Gastrocnemius medialis (tissue), 4 donors: ENCODE results near the gene KLK7.

Experiments used
- CTCF ChIP-seq, 5 experiments: fragments of 450-650 bp in 3 of 5; fragments of 200-600 bp in 2 of 5; sonication (generic) in 2 of 5; IDR thresholded peaks in 4 of 5; conservative IDR thresholded peaks in 1 of 5; 1 replicate in 4 of 5; 2 replicates in 1 of 5; pipeline ENCODE4 v1.5.1; 2016 to 2019; ENCODE audit warnings: antibody characterized with exemption in 5 of 5, mild to moderate bottlenecking in 3 of 5, moderate library complexity in 3 of 5
- POLR2A ChIP-seq, 2 donors: fragments of 450-650 bp; IDR thresholded peaks; one replicate each; pipeline ENCODE4 v1.6.1; 2017; ENCODE audit warnings: antibody characterized with exemption in 2 of 2, mild to moderate bottlenecking in 2 of 2, moderate library complexity in 2 of 2

GRCh38 chr19:50980208-50980607 lies 3.5 kb downstream of the KLK7 start:
- TF ChIP-seq POLR2A (IDR thresholded peaks at IDR 0.05) (no peak), CTCF (IDR thresholded peaks at IDR 0.05 in 4 of 5, conservative IDR thresholded peaks at IDR 0.05 in 1 of 5) (no peak)
